Measurements from ENCODE around the gene KCNMB2.
"Not testable (repeated sequence)": the region's sequence is repeated elsewhere in the genome, so short reads cannot be mapped to it uniquely, and the experiment has no call there.

The KCNMB2 gene

DNA sequence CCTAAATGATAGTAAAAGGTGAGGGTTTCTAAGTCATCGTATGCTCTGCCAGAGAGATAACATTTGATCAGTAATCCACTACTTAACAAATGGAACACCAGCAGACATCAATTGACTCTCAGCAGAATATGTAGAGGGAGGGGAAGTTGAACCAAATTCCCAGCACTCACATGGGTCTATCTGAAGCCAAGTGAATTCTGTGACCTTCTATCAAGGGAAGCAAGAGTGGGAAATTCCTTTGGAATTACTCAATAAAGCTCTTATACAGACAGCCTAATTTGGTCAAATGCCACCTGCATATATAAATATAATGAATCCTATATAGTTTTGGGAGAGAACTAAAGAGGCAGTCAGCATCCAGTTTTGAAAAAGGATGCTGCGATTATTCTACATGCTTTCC lies 15.8 kb upstream of the KCNMB2 start:
- DNase-seq: no peak

DNA sequence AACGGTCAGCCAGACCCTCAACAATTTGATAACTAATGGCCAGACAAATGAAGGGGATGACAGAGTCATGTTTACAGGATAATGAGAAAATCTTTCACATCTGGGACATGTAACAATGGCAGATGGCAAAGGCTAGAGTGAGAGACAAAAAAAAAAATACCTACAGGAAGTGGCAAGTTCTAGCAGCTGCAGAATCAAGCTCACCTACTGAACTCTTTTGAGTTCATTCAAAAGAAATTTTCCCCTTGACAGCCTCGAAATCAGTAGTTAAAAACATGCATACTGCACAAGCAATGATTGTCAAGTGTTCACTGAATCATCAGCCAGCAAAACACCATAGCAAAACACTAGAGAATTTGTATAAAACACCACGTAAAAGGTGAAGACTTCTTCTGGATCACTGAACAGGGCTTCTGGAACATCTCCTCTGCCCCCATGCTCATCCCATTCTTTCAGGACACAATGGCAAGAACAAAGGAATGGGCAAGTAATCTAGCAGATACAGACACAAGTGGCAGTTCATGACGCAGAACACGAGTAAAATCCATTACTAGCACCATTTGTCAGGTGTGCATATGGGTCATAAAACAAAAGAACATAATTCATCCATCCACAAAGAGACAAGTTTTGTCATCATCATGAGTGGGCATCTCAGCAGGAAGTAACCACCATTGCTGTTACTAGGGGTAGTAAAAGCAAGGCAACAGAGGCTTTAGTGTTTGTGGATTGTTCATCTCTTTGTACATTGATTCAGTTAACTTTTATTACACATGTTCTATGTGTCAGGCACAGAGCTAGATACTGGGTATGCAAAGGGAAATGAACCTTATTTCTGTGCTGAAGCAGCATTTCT lies 13.8 kb upstream of the KCNMB2 start:
- no peak for DNase-seq

DNA sequence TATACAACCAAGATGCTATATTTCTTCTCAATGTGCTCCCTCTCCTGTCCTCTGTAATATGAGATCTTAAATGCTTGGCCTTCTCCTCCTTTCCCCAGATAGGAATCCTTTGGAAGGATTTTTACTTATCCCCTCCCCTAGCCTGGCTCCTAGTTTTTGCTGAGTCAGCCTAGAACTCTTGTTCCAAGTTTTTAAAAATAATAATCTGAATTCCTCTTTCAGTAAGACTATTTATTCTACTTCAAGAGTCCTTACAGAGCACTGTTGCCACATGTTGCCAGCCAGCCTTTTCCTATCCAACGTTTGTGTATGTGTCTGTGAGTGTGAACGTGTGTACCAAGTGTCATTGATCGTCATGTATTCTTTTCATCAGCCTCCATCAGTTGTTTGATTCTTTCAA lies 11.0 kb upstream of the KCNMB2 start:
- no peak for DNase-seq

DNA sequence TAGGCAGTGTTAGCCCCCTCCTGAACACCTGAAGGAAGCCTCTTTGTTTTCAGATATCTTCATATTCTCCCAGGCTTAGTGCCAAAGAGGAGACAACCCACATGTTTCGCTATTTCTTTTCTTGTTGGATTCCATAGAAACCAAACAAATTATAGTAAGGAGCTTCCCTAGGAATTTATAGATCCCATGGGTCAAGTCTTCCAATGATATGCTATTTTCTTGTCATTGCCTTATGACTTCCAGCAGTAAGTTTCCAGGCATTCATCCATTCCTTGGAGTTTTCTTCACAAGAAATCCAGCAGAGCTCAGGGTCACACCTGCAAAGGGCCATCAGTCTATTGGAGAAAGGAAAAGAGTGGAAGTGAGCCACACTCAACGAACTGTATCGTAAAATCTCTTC lies 9.9 kb upstream of the KCNMB2 start:
- DNase-seq: no peak

DNA sequence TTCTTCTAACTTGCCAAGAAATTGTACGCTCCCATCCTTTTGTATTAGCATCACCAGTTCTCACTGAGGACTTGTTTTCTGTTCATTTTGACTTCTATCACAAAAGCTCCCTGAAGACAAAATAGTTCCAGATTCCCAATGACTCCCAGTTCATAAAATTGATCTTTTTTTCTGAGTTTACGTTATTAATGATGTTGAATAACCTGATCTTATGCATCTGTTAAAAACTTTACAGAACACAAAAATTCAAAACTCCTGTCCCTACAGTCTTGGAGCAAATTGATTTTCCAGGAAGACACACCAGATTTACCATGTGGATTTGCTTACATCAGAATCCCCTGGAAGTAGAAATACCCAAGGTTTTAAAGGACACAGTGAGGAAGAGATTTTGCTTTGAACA lies 8.3 kb upstream of the KCNMB2 start:
- DNase-seq: no peak

DNA sequence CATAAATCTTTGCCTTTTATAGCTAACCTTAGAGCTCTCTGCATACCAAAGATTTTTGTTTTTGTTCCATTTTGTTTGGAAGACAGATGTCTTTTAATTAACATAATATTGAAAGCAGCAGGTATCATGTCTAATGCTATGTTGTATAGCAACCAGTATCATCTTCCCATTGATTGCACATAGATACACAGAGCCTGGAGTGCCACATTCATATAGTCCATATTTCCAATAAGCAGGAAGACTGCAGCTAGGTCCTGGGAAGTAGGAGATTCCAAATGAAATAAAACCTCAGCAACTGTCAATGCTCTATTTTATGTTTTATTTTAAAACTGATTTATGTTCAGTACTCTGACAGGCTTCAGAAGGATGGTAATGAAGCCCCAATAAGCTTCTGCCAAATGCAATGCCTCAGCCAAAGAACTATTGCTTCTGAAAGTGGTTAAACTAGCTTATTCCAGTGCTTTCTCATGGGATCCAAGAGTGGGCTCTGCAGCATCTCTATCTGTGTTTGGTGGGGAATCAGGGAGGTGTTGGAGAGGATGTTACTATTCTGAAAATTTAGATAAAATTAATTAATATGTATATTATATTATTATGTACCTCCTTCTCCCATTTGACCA lies 6.5 kb upstream of the KCNMB2 start:
- no peak for DNase-seq

DNA sequence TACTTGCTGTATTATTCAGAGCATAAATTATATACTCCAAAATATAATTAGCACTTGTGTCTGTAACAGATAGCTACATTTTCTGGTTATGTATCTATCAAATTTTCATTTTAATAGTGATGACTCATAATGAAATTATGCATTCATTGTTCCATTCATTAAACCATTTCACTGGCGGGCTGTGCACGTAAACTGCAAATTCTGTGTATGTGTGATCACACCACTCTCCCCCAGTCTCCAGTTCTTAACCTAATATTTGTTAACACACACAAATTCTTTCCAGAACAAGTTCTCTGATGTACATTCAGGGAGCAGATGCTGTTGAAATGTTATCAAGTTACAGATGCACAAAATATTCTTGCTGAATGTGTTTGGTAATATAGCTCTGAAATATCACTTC lies 3.8 kb upstream of the KCNMB2 start:
- DNase-seq: no peak

DNA sequence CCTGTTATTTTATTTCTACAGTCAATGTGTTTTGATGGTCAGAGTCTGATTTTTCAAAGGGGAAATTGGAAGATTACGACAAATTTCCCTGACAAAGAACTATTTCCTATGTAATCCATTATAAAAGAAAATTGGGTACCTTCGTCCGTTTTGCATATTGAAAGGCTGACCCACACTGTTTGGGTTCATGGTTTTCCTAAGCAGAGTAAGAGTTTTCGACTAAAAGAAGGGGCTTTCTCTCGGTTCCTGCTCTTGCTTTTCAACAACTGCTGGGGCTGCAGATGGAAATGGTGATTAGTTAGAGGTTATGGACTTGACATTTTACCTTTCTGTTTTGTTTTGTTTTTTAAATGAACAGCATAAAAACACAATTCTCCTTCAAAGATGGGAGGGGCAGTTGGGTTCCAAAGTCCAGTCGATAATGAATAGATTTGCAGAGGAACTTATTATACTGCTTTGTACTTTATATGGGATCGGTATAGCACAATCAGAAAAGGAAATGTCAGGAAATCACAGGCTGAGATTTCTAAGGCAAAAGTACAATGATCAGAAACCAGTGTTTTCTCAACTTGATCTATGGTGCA lies 978 bp downstream of the KCNMB2 start:
- no peak for DNase-seq

DNA sequence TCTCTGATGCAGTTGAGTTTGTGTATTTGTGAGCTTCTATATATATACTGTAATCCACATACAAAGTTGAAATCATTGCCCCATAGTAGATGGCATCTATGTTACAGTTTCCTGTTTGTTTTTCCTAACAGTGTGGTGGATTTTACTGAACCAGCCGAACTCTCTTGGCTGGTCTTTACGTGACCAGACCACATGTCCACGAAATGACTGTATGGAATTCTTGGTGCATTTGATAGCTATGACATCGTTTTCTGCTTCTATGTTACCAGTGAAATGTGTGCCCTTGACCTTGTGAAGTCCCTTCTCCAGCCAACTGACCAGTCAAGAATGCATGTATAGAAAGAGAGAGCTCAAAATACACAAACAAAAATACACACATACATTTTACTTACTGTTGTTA lies 1.8 kb downstream of the KCNMB2 start:
- no peak for DNase-seq

DNA sequence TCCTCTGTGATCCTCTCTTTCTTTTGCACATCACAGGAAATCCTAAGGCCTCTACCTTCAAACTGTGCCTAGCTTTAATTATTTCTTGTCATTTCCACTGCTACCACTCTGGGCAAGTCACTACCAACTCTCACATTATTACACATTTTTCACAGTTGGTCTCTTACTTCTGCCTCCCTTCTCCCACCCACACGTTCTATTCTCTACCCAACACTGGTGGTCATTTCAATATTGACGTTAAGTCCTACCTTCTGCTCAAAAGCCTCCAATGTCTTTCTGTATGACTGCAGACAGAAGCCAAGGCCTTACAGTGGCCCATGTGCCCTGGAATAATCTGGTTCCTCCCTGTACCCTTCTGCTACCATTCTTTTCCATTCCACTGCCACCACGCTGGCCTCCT lies 3.9 kb downstream of the KCNMB2 start:
- no peak for DNase-seq

DNA sequence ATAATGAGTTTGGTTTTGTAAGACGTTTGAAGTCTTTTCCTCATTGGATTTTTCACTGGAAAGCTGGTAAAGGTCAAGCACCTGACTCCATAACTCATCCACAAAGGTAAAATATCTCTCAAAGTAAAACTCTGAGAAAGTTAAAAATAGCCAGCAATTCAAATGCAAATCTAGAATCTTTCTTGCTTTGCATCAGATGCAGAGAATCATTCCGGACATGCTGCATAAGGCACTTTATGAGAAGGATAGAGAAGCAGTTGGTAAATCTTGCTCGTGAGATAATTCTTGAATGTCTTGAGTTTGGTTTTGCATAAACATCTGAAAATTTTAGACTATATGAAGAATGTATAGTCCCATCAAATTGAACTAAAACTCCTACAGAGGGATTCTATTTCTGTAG lies 9.1 kb downstream of the KCNMB2 start:
- DNase-seq: no peak

DNA sequence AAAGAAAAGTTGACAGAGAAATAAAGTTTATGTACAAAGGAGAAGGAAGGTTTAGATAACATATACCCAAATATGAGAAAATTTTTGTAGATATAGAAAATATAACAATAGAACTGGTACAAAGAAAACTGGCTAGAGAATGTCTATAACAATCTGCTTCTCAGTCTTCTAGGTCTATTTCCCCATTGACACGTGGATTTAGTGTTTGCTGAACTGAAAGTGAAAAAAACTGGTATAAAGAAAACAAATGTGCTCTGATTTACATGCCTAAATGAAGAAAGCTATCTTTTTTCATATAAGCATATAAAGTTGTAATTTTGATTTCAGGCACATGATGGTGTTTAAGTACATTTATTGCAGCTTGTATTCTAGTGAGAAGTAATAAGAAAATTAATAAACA lies 9.8 kb downstream of the KCNMB2 start:
- DNase-seq: no peak

DNA sequence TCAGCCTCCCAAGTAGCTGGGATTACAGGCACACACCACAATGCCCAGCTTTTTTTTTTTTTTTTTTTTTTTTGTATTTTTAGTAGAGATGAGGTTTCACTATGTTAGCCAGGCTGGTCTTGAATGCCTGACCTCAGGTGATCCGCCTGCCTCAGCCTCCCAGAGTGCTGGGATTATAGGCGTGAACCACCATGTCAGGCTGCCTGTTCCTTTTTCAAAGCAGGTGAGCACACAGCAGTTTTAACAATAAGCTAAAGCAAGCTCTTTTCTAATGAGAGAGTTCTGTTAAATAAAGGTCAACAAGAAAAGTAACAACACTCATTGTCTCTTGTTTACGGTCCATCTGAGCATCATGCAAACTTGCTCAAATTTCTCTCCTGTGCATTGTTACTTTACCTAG lies 13.2 kb downstream of the KCNMB2 start:
- DNase-seq: not testable (repeated sequence)

DNA sequence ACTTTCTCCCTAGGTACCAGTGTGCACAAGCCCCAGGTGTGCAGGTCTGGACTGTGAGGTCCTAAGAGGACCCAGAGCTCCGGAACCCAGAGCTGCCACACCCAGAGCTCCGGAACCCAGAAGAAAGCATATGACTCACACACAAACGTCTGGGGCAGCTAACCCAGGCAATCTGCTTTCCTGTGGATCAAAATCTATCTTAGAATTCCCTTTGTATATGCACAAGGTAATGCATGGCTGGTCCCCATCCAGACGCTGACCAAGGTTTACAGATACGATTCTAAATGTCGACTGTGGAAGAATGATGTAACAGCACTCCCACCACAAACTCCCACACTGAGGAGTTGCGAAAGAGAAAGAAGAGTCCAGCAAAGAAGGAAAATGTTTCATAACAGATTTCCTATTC lies 15.7 kb downstream of the KCNMB2 start:
- DNase-seq: no peak

DNA sequence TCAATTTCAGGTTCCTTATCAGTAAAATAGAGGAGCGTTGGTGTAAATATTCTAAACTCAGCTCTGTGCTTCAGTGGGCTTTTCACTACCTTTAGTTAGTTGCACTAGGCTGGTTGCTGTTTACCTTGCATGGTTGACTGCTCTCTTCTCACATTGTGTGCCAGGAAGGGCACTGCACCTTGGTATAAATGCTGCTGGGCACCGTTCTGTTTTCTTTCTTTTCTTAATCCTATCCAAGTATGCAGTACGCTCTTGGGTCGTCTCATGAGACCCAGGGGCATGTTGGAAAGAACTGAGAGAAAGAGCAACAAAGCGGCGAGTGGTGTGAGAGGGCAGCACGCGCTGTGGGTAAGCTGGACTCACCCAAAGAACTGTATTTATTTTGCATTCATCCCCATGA lies 22.4 kb downstream of the KCNMB2 start:
- peak; percentile 74 for DNase-seq

DNA sequence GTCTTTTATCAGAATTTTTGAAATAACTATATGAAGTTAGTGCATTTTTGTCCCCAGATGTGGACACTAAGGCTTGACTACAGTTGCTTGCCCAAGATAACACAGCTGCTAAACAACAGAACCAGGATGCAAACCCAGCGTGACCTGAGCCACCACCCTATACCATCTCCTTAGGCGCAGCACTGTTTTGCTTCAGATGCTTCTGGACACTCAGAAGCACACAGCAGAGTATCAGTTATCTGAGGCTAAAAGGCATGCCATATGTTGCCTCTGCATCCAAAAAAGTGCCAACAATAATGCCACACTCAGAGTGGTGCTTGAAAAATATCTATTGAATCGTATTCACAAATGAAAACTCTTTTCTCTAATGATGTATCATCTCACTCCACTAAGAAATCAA lies 24.5 kb downstream of the KCNMB2 start:
- DNase-seq: no peak

DNA sequence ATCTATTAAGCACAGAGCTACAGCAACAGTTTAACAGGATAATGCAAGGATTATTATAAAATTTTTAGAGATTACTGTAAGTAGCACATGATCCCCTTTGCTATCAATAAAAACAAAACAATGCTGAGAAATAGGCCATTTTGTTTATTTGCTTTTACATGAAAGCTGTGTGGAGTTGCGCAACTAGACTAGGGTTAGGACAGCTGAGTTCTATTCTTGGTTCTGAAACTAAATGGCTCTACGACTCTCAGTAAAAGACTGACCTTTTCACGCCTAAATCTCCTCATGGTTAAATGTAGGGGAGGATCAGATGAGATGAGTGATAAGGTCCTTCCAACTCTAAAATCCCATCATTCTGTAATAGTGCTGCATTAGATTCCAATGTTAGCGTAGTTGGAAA lies 25.0 kb downstream of the KCNMB2 start:
- no peak for DNase-seq

DNA sequence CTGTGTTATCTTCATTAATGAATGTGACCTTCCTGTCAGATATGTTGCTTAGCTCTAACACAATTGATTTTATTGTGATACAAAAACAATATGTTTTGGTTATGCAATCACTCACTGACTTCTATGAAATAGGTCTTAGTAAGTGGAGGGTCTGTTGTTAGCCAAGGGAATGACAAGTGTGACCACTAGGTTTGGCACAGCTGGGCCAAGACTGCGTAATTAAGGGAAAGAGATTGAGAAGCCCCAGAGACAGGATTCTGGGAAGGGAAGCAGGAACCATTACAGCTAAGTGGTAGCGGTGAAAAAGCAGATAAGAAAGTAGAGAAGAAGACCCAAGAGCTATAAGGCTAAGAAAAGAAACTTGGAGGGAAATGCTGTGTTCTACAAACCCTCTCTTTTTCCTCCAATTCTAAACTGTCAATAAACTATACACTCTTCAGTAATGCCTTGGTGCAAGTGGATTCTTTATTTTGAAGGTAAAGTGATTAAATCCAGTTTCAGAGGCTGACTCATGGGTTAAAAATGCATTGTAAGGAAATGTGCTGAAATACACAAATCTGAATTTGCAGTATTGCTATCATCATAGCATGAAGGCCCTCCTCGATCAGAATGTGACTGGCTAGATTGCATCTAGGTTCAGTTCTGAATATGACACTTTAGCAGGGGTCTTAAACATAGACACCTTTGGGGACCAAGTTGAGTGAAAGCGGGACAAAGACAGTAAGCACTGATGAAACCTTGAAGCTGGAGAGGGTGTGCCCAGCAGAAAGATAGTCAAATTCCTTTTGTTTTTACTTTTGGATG lies 26.1 kb downstream of the KCNMB2 start:
- no peak for DNase-seq

DNA sequence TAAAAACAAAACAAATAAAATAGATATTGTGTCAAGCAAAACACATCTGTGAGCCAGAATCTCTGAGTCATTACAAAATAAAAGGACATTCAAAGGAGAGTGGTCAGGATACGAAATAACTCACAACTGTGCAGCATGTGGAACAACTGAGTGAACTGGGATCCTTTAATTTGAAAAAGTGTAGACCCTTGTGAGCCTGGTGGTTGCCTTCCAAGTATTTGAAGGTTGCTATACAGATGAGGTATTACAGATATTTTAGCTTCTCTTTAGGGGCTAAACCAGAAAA lies 26.7 kb downstream of the KCNMB2 start:
- no peak for DNase-seq

DNA sequence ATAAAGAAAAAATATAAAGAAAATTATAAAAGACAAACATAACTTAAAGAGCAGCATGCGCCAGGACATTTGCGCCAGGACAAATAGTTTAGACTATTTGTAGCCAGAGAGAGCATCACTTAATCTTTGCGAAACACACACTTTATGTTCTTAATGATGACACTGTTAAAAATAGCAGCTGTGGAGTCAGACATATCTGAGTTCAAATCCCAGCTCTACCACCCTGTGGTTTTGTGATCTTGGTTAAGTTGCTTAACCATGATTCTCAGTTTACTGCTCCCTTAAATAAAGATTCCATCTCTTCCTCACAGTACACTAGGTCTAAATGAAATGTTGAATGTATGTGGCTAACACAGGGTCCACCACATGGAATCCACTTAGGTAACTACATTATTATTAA lies 31.4 kb downstream of the KCNMB2 start:
- DNase-seq: no peak

DNA sequence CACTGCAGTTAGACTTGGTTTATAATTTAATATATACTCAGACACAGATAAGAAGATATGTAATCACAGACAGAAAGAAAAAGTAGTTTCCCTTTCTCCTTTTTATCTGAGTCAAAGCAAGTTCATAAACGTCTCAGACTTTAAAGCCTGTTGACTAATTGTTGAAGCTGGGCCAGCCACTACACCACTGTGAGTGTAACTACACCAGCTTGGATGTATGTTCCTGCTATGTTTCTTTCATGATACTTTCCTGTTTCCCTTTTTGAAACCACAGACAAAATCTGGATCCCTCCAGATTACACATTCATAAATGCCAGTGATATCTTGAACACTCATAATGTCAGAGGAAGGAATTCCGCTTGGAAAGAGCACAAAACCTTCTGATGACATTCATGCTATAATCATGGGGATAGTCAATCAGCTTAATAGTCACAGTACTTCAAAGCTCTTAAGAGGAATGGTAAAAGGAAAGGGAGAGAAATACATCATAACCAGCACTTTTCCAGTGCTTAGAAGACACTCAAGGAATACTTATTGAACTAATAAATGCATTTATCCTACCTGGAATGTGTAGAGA lies 32.0 kb downstream of the KCNMB2 start:
- DNase-seq: no peak

DNA sequence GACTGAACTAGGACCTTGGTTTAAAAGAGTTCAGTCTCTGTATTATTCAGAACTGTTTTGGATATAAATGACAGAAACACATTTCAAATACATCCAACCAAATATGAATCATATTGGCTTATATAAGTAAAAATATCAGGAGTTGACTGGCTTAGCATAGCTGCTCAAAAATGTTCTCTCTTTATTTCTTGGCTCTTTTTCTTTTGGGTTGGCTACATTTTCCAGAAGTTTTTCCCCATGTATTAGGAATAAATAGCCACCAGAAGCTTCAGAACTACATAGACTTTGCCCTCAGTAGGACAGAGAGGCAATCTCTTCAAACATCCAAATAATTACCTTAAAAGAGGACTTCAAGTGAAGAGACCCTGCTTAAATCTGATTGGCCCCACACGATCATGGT lies 32.7 kb downstream of the KCNMB2 start:
- DNase-seq: no peak

DNA sequence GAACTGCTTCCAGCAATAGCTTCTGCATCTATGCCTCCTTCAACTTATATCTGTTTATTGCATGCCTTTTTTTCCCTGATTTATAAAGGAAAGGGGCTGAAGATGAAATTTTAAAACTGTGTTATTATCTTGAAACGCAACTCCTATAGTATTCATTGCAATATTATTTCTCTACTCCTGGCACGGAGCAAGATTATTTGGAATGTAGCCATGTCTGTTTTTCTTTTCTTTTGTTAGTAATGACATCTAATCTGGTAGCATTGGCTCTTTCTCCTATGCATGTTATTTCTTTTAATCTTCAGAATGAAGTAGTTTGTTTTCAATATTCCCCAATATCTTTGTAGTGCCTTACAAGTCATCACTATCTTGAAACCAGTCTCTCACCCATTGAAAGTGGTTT lies 33.6 kb downstream of the KCNMB2 start:
- no peak for DNase-seq
